BLaER1 (cell line): ENCODE results near the gene PRKCE.

Source experiments
- H3K27ac ChIP-seq: shearing (Covaris generic); formaldehyde crosslinking; 2 replicates; pipeline ENCODE4 v1.8.1; 2022
- H3K27me3 ChIP-seq: shearing (Covaris generic); formaldehyde crosslinking; 2 replicates; pipeline ENCODE4 v1.8.1; 2022
- H3K36me3 ChIP-seq: shearing (Covaris generic); formaldehyde crosslinking; 2 replicates; pipeline ENCODE4 v1.8.1; 2022
- H3K4me1 ChIP-seq: shearing (Covaris generic); formaldehyde crosslinking; 2 replicates; pipeline ENCODE4 v1.8.1; 2022
- H3K4me2 ChIP-seq: shearing (Covaris generic); formaldehyde crosslinking; 2 replicates; pipeline ENCODE4 v1.8.1; 2022
- H3K4me3 ChIP-seq: shearing (Covaris generic); formaldehyde crosslinking; 2 replicates; pipeline ENCODE4 v1.8.1; 2022
- H3K9ac ChIP-seq: shearing (Covaris generic); formaldehyde crosslinking; 2 replicates; pipeline ENCODE4 v1.8.1; 2022
- H3K9me3 ChIP-seq: shearing (Covaris generic); formaldehyde crosslinking; 2 replicates; pipeline ENCODE4 v1.8.1; 2022
- H4K20me1 ChIP-seq: shearing (Covaris generic); formaldehyde crosslinking; 2 replicates; pipeline ENCODE4 v1.8.1; 2022
- Cebpa-rat ChIP-seq: shearing (Covaris generic); IDR thresholded peaks from 2 replicates; pipeline ENCODE4 v1.8.1; 2022

Gene PRKCE

DNA sequence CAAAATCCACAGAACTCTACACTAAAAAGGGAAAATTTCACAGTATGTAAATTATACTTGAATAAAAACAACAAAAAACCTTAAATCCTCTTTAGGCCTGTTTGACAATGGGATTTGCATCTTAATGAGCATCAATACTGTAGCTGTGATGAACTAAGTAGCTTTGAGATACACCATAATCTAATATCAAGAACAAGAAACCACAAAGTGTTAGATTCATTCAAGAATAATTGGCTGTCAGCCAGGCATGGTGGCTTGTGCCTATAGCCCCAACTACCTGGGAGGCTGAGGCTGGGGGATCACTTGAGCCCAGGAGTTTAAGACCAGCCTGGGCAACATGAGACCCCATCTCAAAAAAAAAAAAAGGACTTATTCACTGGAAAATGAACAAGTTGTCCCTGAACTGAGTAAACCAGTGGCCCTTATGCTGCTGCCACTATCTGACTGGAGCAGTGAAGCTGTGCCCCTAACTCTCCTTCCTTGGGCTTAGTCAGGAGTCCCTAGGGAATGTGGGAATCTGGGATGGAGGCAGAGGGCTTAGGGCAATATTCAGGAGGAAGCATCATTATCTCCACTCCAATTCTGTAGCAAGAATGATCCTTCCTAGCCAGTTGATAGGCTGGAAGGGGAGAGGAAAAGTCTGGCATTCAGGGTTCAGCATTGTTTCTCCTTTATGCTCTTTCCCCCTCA, 88.5 kb downstream of the PRKCE start:
- peak overlapping the region; percentile 27; the same call in 1 of the 2 replicates for H3K27ac ChIP-seq
- no peaks in the 10 kb centered on the region for H3K27me3 ChIP-seq
- H3K4me2 ChIP-seq, result peak overlapping the region; percentile 46
- peaks cover 50% of the 10 kb centered on the region for H3K36me3 ChIP-seq
- peaks cover 1% of the 10 kb centered on the region for H3K9me3 ChIP-seq
- peaks cover 90% of the 10 kb centered on the region for H3K4me1 ChIP-seq
- H3K9ac ChIP-seq, result no peak overlapping the region
- no peak overlapping the region for H3K4me3 ChIP-seq
- TF ChIP-seq Cebpa-rat, result no peak
- H4K20me1 ChIP-seq, result peaks cover 97% of the 10 kb centered on the region

DNA sequence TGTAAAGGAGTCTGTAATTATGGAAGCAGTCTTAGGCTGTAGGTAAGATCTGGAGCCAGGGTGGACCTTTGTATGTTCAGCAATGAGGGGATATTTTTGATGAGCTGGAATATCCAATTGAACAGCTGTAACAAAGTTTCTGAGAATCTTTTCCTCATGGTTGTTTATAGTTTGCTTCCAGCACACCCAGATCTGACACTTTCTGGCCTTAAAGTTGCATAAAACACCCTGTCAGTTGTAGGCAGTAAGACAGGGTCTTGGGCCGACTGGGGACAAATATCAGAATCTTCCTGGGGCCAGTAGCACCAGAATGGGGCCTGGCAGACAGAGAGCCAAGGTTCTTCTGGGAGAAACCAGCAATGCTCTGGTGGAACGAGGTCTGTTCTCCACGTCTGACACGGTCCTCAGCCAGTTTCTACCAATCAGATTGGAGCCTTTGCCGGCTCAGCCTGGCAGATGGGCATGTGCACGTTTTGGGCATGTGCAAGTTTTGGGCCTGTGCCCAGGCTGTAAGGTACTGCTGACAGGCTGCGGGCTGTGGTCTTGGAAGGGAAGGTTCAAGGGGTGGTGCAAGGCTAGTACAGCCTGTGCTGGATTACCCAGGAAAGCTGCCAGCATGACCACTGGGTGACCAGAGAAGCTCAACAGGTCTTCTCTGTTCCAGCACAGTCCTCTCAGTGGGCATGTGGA, 89.8 kb downstream of the PRKCE start:
- Histone ChIP-seq H3K4me3 (no peak overlapping the region), H3K4me1 (peaks cover 77% of the 10 kb centered on the region), H3K36me3 (peaks cover 62% of the 10 kb centered on the region), H3K27me3 (no peaks in the 10 kb centered on the region), H3K27ac (0 out of 2 replicates have a peak overlapping the region, but pooled peaks have one; percentile 12), H3K9ac (no peak overlapping the region), H3K4me2 (peak overlapping the region; percentile 10; the same call in 1 of the 2 replicates), H4K20me1 (peaks cover 98% of the 10 kb centered on the region), H3K9me3 (peaks cover 15% of the 10 kb centered on the region)
- no peak for TF ChIP-seq Cebpa-rat

DNA sequence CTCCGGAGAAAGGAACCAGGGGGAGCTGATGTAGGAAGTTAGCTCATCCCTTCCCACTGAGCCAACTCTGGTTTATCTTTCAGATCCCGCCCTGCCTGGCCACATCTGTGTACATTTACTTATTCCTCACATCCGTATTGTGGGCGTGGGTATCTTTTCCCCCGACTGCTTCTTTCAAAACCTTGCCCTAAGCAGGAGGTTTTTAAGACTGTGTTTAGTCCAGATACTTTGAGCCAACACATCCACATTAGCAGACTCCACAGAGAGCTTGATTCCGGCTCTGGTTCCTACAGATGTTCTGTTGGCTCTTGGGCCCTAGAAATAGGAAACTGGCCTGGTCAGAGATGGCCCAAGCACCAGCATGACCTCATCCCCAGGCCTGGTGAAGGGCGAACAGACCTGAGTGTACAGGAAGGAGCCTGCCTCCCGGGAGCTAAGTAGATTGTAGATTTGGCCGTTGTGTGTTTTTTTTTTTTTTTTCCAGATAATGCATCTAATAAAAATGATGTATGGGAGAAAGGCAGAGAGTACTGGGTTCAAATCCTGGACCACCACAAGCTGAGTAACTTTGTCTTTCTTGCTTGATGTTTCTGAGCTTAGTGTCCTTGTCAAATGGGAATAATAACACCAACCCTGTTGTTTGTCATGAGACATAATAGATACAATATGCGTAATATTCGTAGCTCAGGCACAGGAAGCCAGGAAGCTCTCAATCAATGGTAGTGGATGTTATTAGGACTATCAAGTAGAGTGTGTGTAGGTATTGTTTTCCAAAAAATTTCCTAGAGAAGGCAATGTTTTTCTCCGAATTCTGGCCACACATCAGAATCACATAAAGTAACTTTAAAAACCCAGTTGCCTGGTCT, 92.3 kb downstream of the PRKCE start:
- H3K4me1 ChIP-seq, result peaks cover 54% of the 10 kb centered on the region
- peaks cover 70% of the 10 kb centered on the region for H3K36me3 ChIP-seq
- H3K9ac ChIP-seq, result no peak overlapping the region
- H3K4me3 ChIP-seq, result no peak overlapping the region
- H3K27me3 ChIP-seq, result no peaks in the 10 kb centered on the region
- H3K9me3 ChIP-seq, result peaks cover 33% of the 10 kb centered on the region
- H4K20me1 ChIP-seq, result peaks cover 95% of the 10 kb centered on the region
- no peak overlapping the region; the same call in 1 of the 2 replicates for H3K27ac ChIP-seq
- no peak for TF ChIP-seq Cebpa-rat
- H3K4me2 ChIP-seq, result peak overlapping the region; percentile 52

DNA sequence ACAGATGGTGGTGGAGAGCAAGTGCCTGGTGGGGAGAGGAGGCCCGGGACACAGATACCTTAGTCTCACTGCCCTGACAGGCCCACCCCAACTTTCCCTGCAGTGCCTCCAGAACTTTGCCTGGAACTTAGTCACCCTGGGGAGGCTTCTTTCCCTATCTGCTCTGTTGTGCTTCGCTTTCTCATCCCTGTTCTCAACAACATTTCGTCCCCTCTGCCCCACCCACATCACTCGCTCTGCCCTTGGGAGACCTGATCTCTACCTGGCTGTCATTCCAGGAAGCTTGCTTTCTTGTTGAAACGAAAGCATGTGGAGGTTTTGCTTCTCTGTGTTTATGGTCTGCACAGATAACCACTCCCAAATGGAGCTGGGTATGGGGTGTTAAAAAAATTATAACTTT, 93.8 kb downstream of the PRKCE start:
- peaks cover 37% of the 10 kb centered on the region for H3K9me3 ChIP-seq
- no peak overlapping the region for H3K4me3 ChIP-seq
- no peaks in the 10 kb centered on the region for H3K27me3 ChIP-seq
- H4K20me1 ChIP-seq, result peaks cover 95% of the 10 kb centered on the region
- no peak overlapping the region for H3K4me2 ChIP-seq
- peaks cover 54% of the 10 kb centered on the region for H3K4me1 ChIP-seq
- no peak for TF ChIP-seq Cebpa-rat
- no peak overlapping the region; the same call in 1 of the 2 replicates for H3K27ac ChIP-seq
- peaks cover 69% of the 10 kb centered on the region for H3K36me3 ChIP-seq
- no peak overlapping the region for H3K9ac ChIP-seq

DNA sequence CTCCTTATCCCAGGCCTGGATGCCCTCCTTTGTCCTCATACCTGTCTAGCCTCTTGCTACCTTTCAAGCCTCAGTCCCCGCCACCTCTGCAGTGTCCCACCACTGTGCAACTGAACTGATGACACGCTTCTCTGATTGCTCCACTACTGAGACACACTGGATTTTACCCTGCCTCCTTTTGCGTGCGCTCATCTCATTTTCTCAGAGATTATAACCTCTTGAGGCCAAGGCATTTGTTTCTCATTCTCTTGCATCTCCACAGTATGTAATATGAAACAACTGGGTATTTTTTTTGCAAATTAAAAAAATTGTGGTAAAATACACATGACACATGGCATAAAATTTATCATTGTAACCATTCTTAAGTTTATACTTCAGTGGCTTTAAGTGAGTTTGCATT, 95.4 kb downstream of the PRKCE start:
- Histone ChIP-seq H3K4me3 (no peak overlapping the region), H3K27me3 (no peaks in the 10 kb centered on the region), H3K27ac (no peak overlapping the region), H3K36me3 (peaks cover 63% of the 10 kb centered on the region), H3K9me3 (peaks cover 45% of the 10 kb centered on the region), H3K4me2 (no peak overlapping the region), H4K20me1 (peaks cover 95% of the 10 kb centered on the region), H3K4me1 (peaks cover 46% of the 10 kb centered on the region), H3K9ac (no peak overlapping the region)
- TF ChIP-seq Cebpa-rat, result no peak

DNA sequence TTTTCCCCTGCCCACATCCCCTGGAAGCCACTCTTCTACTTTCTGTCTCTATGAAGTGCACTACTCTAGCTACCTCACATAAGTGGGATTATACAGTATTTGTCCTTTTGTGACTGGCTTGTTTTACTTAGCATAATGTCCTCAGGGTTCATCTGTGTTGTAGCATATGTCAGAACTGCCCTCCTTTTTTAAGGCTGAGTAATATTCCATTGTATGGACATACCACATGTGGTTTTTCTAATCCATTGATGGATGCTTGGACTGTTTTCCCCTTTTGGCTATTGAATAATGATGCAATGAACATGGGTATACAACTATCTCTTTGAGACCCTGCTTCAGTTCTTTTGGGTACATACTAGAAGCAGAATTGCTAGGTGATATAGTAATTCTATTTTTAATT, 95.9 kb downstream of the PRKCE start:
- Histone ChIP-seq H3K9me3 (peaks cover 45% of the 10 kb centered on the region), H4K20me1 (peaks cover 95% of the 10 kb centered on the region), H3K36me3 (peaks cover 58% of the 10 kb centered on the region), H3K4me2 (no peak overlapping the region), H3K27ac (no peak overlapping the region), H3K9ac (no peak overlapping the region), H3K4me3 (no peak overlapping the region), H3K27me3 (no peaks in the 10 kb centered on the region), H3K4me1 (peaks cover 42% of the 10 kb centered on the region)
- TF ChIP-seq Cebpa-rat, result no peak

DNA sequence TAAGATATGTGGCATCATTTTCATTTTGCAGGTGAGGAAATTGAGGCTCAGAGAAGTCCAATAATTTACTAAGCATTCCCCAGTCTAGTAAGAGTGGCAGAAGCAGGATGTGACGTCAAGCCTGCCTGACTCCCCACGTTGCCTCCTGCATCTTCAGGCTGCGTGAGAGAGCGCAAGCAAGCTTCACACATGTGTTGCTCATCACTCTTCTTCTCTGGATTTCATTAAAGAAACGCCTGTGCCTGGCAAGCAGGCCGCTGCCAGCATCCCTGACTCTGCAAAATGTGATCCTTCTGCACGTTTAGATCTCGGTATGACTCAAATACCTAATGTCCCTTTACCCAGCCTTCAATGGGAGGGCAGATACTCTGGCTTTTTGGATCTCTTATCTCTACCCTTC, 96.8 kb downstream of the PRKCE start:
- Histone ChIP-seq H3K4me2 (no peak overlapping the region), H3K27me3 (no peaks in the 10 kb centered on the region), H3K9me3 (peaks cover 45% of the 10 kb centered on the region), H3K4me3 (no peak overlapping the region), H3K36me3 (peaks cover 63% of the 10 kb centered on the region), H3K27ac (no peak overlapping the region), H3K4me1 (peaks cover 41% of the 10 kb centered on the region), H4K20me1 (peaks cover 95% of the 10 kb centered on the region), H3K9ac (no peak overlapping the region)
- no peak for TF ChIP-seq Cebpa-rat

DNA sequence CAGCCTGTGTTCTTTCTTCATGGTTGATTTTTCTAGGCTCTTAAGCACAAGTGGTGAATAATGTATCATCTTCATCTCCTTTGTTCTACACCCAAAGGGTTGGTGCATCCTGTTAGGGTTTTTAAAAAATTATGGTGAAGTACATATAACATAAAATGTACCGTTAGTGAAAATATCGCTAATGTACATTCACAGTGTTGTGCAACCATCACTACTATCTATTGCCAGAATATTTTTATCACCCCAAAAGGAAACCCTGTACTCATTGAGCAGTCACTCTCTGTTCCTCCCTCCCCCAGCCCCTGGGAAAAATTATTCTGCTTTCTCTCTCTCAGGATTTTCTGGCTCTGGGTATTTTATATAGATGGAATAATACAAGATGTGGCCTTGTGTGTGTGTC, 98.5 kb downstream of the PRKCE start:
- Histone ChIP-seq H3K9ac (no peak overlapping the region), H4K20me1 (peaks cover 98% of the 10 kb centered on the region), H3K27ac (no peak overlapping the region), H3K4me1 (peaks cover 50% of the 10 kb centered on the region), H3K4me3 (no peak overlapping the region), H3K36me3 (peaks cover 74% of the 10 kb centered on the region), H3K4me2 (peak overlapping the region; percentile 23; the same call in 1 of the 2 replicates), H3K9me3 (peaks cover 43% of the 10 kb centered on the region), H3K27me3 (no peaks in the 10 kb centered on the region)
- no peak for TF ChIP-seq Cebpa-rat

DNA sequence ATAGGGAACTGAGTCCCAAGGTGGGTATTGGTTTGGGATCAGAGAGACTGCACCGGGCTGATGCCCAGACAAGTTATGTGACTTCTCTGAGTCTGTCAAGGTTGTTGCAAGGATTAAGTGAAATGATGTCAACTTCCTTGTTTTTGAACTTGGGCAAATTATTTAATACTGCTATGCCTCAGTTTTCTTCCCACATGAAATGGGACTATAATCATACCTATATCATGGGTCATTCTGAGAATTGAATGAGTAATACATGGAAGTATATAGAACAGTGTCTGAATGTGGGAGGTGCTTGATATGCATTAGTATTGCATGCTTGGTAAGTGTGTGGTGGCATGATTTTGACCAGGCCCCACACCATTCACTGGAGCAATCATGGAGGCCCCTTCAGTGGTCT, 99.0 kb downstream of the PRKCE start:
- peaks cover 38% of the 10 kb centered on the region for H3K9me3 ChIP-seq
- no peak overlapping the region for H3K4me3 ChIP-seq
- peaks cover 74% of the 10 kb centered on the region for H3K36me3 ChIP-seq
- H3K27ac ChIP-seq, result no peak overlapping the region
- H4K20me1 ChIP-seq, result peaks cover 98% of the 10 kb centered on the region
- no peaks in the 10 kb centered on the region for H3K27me3 ChIP-seq
- 0 out of 2 replicates have a peak overlapping the region, but pooled peaks have one; percentile 23 for H3K4me2 ChIP-seq
- no peak overlapping the region for H3K9ac ChIP-seq
- H3K4me1 ChIP-seq, result peaks cover 53% of the 10 kb centered on the region
- TF ChIP-seq Cebpa-rat, result no peak

DNA sequence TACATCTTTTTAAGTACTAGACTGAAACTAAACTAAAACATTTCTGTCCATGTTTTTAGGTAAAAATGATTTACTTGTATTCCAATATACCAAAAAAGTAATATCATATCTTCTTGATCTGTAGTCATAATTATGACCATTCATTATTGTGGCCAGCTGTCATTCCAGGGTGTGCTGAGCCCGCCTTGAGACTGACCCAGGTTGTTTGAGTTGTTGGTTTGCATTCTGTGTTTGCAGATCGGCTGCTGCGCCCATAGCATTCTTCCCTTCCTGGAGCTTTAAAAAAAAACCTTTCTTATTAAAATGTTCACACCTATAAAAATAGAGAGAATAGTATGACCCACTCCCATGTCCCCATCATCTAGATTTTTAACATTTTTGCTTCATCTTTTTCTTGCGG, 101.9 kb downstream of the PRKCE start:
- no peaks in the 10 kb centered on the region for H3K27me3 ChIP-seq
- H3K4me2 ChIP-seq, result no peak overlapping the region
- TF ChIP-seq Cebpa-rat, result no peak
- peaks cover 69% of the 10 kb centered on the region for H3K4me1 ChIP-seq
- no peak overlapping the region for H3K9ac ChIP-seq
- H4K20me1 ChIP-seq, result peaks cover 100% of the 10 kb centered on the region
- no peak overlapping the region for H3K27ac ChIP-seq
- peaks cover 12% of the 10 kb centered on the region for H3K9me3 ChIP-seq
- H3K36me3 ChIP-seq, result peaks cover 52% of the 10 kb centered on the region
- no peak overlapping the region for H3K4me3 ChIP-seq
